ENCODE results near the gene CLTRN. TPM values are rescaled to one million over a fixed set of nuclear protein-coding genes. Genes with fewer than 3 reads are reported as not detected.

Gene CLTRN
- total RNA-seq, 1 experiment from 2014 or later = 9.1 TPM

- no peak overlapping the region for H3K4me2 ChIP-seq (ENCODE audit: low read length)
- H3K4me1 ChIP-seq (ENCODE audit: insufficient read depth, low read length) = peaks cover 8% of the 10 kb centered on the region
- no TSS peak for BruUV-seq (replicated peaks)
- no peak overlapping the region for H3K27ac ChIP-seq (ENCODE audit: low read length)
- no peak overlapping the region for H3K4me3 ChIP-seq (ENCODE audit: low read length)
- H4K20me1 ChIP-seq (ENCODE audit: low read length) = no peaks in the 10 kb centered on the region
- H3K36me3 ChIP-seq (ENCODE audit: low read depth, low read length) = no peaks in the 10 kb centered on the region
- no peaks in the 10 kb centered on the region for H3K79me2 ChIP-seq (ENCODE audit: low read length)
- no peaks in the 10 kb centered on the region for H3K27me3 ChIP-seq (ENCODE audit: low read length)
- no peaks in the 10 kb centered on the region for H3K9me3 ChIP-seq (ENCODE audit: low read length)
- no peak overlapping the region for H2AFZ ChIP-seq (ENCODE audit: low read length)
- ATAC-seq (no peak), DNase-seq (no peak)
- ChIA-PET POLR2A (ENCODE audit: unreplicated experiment) (no interaction called here), CTCF (no interaction called here)
- no peaks in the 10 kb centered on the region for H3F3A ChIP-seq (ENCODE audit: low read length, unreplicated experiment)
- TF ChIP-seq EZH2 (IDR thresholded peaks at IDR 0.05; ENCODE audit: low read length, unreplicated experiment) = no peak
- no peak for TF ChIP-seq EZH2phosphoT487 (IDR thresholded peaks at IDR 0.05; ENCODE audit: borderline replicate concordance, low read length)
- TF ChIP-seq CTCF (conservative IDR thresholded peaks at IDR 0.05; ENCODE audit: low read depth, low read length) = no peak
- H3K9ac ChIP-seq (ENCODE audit: low read length) = no peak overlapping the region
- intact Hi-C loops (cut with micrococcal nuclease) = no loop called here
- no peaks in the 10 kb centered on the region for H3K9me2 ChIP-seq (replicated peaks; ENCODE audit: low read length)
These were observed 64.6 kb downstream of the CLTRN start for GRCh38 chrX:15600049-15600448.

GRCh38 chrX:15599461-15599860 is 65.1 kb downstream of the CLTRN start:
- H3K4me3 ChIP-seq (ENCODE audit: low read length) = no peak overlapping the region
- no peaks in the 10 kb centered on the region for H3K36me3 ChIP-seq (ENCODE audit: low read depth, low read length)
- no peaks in the 10 kb centered on the region for H3K9me2 ChIP-seq (replicated peaks; ENCODE audit: low read length)
- H3K4me1 ChIP-seq (ENCODE audit: insufficient read depth, low read length) = peaks cover 5% of the 10 kb centered on the region; the same call in 1 of the 2 replicates
- H3F3A ChIP-seq (ENCODE audit: low read length, unreplicated experiment) = no peaks in the 10 kb centered on the region
- H2AFZ ChIP-seq (ENCODE audit: low read length) = no peak overlapping the region
- no peaks in the 10 kb centered on the region for H3K9me3 ChIP-seq (ENCODE audit: low read length)
- H3K9ac ChIP-seq (ENCODE audit: low read length) = no peak overlapping the region
- no TSS peak for BruUV-seq (replicated peaks)
- H3K4me2 ChIP-seq (ENCODE audit: low read length) = no peak overlapping the region
- intact Hi-C loops (cut with micrococcal nuclease) = no loop called here
- POLR2A ChIA-PET (ENCODE audit: unreplicated experiment) = interaction anchor here (0.6 kb wide), 1 partner anchor 139 kb away, joined by 4 read pairs; no protein-coding TSS in a partner anchor
- DNase-seq (no peak), ATAC-seq (no peak)
- H3K27me3 ChIP-seq (ENCODE audit: low read length) = no peaks in the 10 kb centered on the region
- H4K20me1 ChIP-seq (ENCODE audit: low read length) = no peaks in the 10 kb centered on the region
- no peak overlapping the region for H3K27ac ChIP-seq (ENCODE audit: low read length)
- CTCF ChIA-PET = no interaction called here
- no peaks in the 10 kb centered on the region for H3K79me2 ChIP-seq (ENCODE audit: low read length)
- no peak for TF ChIP-seq CTCF (conservative IDR thresholded peaks at IDR 0.05; ENCODE audit: low read depth, low read length)
- TF ChIP-seq EZH2 (IDR thresholded peaks at IDR 0.05; ENCODE audit: low read length, unreplicated experiment) = no peak
- TF ChIP-seq EZH2phosphoT487 (IDR thresholded peaks at IDR 0.05; ENCODE audit: borderline replicate concordance, low read length) = no peak

- ChIA-PET CTCF (no interaction called here), POLR2A (ENCODE audit: unreplicated experiment) (no interaction called here)
- Histone ChIP-seq H3K27ac (ENCODE audit: low read length) (no peak overlapping the region), H4K20me1 (ENCODE audit: low read length) (no peaks in the 10 kb centered on the region), H3K36me3 (ENCODE audit: low read depth, low read length) (no peaks in the 10 kb centered on the region), H3K4me2 (ENCODE audit: low read length) (no peak overlapping the region), H3K9me2 (replicated peaks; ENCODE audit: low read length) (no peaks in the 10 kb centered on the region), H3K27me3 (ENCODE audit: low read length) (no peaks in the 10 kb centered on the region), H2AFZ (ENCODE audit: low read length) (no peak overlapping the region), H3K79me2 (ENCODE audit: low read length) (no peaks in the 10 kb centered on the region), H3K9me3 (ENCODE audit: low read length) (no peaks in the 10 kb centered on the region), H3K4me1 (ENCODE audit: insufficient read depth, low read length) (peaks cover 5% of the 10 kb centered on the region; the same call in 1 of the 2 replicates), H3F3A (ENCODE audit: low read length, unreplicated experiment) (no peaks in the 10 kb centered on the region), H3K4me3 (ENCODE audit: low read length) (no peak overlapping the region), H3K9ac (ENCODE audit: low read length) (no peak overlapping the region)
- no peak for TF ChIP-seq EZH2phosphoT487 (IDR thresholded peaks at IDR 0.05; ENCODE audit: borderline replicate concordance, low read length)
- no peak for TF ChIP-seq CTCF (conservative IDR thresholded peaks at IDR 0.05; ENCODE audit: low read depth, low read length)
- TF ChIP-seq EZH2 (IDR thresholded peaks at IDR 0.05; ENCODE audit: low read length, unreplicated experiment) = no peak
- DNase-seq (no peak), ATAC-seq (no peak)
- no TSS peak for BruUV-seq (replicated peaks)
- intact Hi-C loops (cut with micrococcal nuclease) = no loop called here
These were observed 66.6 kb downstream of the CLTRN start for GRCh38 chrX:15598026-15598425.

All from PC-3 (cell line).